GM18511 (cell line): Measurements from ENCODE around the gene KRI1.
"Not testable (repeated sequence)": the region's sequence is repeated elsewhere in the genome, so short reads cannot be mapped to it uniquely, and the experiment has no call there.

Experiments
- ATAC-seq: cut with Tn5 transposase; IDR thresholded peaks from one replicate; pipeline ENCODE4 v1.9.1; 2021; ENCODE audit warnings: mild to moderate bottlenecking, moderate library complexity; ENCODE audit not compliant: unreplicated experiment

The KRI1 gene

DNA sequence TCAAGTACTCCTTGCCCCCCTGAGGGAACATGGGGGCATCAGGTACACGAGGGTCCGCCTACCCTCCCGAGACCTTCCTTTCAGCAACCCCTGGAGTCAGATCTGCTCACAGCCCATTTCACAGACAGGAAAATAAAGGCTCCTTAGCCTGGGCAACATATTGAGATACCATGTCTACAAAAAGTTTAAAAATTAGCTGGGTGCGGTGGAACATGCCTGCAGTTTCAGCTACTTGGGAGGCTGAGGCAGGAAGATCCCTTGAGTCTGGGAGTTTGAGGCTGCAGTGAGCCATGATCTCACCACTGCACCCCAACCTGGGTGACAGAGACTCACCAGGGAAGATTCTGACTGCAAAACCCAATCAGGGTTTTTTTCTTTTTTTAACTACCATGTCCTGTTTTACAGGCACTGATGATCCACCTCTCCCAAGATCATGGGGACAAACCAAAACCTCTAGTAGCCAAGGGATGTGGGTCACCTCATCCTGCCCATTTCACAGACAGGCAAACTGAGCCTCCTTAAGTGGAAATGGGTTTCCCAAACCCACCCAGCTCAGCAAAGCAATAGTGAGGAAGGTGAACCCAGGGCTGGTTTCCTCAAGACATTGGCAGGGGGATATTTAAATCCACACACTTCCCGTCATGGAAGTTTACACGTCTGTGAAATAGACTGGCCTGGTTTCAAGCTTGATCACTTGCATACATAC is 9.4 kb upstream of the KRI1 start:
- ATAC-seq = no peak

DNA sequence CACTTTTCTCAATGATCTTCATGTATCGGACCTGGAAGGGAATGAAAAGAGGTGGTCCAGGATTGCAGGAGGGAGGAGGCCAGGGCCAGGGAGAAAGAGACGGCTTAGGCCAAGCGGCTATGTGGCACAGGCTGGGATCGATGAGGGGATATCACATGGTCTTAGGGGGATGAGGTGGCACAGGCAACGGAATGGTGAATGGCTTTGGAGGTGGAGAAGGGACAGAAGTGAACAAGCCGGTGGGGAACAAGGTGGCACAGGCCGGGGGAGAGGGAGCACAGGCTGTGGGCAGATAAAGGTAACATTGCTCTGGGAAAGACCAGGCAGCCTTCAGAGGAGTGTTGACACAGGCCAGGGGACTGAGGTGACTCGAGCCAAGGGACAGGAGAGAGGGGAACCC is 8.7 kb upstream of the KRI1 start:
- ATAC-seq = no peak

DNA sequence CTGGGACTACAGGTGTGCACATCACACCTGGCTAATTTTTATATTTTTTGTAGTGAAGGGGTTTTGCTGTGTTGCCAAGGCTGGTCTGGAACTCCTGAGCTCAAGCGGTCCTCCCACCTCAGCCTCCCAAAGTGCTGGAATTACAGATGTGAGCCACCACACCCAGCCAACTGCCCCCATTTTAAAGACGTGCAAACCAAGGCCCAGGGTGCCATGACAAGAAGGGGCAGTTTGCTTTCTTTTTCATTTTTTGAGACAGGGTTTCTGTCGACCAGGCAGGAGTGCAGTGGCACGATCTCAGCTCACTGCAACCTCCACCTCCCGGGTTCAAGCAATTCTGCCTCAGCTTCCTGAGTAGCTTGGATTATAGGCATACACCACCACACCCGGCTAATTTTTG is 8.0 kb upstream of the KRI1 start:
- not testable (repeated sequence) for ATAC-seq

DNA sequence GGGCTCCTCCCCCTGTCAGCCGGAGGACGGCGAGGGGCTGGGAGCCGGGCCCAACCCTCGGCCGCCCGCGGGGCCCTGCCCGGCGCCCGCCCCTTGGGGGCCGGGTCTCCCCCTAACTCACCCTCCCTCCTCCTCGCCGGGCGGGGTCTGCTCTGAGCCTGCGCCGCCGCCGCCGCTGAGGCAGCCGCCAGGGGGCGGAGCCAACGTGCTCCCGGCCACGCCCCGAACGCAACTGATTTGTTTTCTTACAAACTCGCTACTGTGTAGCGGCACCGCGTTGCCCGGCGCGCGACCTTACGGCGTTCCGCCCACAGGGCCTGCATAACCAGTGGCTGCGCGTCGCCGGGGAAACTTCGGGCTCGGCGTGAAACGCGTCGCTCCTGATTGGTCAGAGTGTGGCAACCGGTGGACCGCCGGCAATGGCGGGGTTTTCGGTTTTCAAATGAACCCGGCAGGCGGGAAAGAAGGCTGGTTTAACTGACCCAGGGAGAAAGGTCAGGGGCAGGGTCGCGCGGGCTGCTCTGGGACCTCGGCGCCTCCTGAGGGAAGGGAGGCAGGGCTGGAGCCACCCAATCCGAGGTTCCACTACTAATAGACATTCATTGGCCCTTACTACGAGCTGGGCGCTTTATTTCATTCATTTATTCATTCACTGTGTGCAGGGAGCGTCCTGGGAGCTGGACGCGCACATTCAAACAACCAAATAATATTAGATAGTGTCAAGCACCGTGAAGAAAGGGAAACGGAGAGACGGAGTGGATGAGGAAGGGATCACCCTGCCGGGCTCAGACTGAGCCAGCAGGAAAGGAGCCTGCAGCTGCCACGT is 3.2 kb upstream of the KRI1 start, which contains the start of gene CDKN2D:
Gene CDKN2D (minus strand): TSS at position 154 of the 826 bp plus-strand sequence. CDS start 326 bp downstream, outside the sequence.
- peak; percentile 72 for ATAC-seq

DNA sequence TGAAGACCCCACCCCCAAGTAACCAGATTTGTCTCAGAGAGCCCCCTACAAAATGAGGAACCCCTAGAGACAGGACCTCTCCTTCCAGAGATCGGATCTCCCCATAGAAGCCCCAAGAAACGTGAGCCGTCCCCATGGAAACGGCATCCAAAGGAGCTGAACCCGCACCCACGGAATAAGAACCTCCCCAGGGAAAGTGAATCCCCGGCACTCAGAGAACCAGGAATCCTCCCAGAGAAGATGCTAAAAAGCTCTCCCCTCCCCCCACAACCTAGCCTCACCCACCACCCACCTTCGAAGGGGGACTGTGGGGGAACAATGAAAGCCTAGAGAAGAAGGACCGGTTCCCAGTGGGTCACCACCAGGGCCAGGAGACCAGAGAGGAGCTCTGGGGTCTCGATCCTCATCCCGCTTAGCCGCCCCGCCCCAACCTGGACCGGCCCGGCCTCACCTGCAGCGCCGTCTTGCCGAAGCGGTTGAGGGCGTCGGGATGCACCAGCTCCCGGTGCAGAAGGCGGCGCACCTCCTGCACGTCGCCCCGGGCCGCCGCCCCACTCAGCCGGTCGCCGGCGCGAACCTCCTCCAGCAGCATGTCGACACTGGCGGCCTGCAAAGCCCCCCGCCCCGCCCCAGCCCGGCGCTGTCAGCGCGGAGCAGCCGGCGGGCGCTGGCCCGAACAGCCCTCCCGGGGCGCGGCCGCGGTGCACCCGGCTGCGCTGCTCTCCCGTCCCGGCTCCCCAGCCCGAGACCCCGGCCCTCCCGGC is 2.4 kb upstream of the KRI1 start:
- peak; percentile 1 for ATAC-seq

DNA sequence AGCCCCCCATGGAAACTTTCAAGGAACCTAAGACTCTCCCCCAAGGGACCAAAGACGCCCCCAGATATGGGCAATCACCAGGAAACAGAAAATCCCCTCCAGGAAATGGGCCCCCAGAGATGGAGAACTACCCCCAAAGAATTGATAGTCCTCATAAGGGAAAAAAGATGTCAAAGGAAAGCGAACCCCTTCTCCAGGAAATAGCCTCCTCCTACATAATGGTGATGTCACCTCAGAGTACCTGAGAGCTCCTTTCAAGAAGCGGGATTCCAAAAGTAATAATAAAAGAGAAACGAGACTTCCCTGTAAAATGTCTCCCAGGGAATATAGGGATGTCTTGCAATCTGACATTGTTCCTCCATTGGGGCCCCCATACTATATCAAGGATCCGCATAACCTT is 1.8 kb upstream of the KRI1 start:
- ATAC-seq = no peak

DNA sequence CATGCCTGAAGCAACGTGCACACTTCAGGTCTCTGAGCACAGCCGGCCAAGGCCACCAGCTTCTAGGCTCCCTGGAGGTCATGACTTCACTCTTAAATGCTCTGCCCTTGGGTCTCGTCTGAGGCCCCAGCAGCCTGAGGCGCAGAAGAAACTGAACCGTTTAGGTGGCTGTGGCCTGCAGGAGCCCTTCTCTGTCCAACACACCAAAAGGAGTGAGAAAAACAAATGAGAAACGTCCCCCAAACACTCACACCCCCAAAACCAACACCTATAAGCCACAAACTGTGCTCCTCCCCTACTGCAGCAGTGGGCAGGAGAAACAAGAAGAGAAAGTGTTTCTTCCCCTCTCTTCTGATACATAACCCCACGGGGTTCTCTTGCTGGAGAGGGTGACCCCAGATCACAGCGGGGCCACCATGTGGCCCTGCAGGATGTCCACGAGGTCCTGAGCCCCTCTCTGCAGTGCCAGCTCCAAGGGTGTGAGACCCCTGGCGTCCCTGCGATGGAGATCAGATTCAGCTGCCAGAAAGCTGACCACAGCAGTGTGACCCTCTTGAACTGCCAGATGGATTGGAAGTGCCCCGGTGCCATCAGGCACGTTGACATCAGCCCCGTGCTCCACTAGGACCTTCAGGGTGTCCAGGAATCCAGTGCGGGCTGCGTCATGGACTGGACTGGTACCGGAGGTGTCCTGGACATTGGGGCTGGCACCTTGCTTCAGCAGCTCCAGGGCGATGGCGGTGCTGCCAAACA is 1.0 kb upstream of the KRI1 start:
- peak; percentile 21 for ATAC-seq

DNA sequence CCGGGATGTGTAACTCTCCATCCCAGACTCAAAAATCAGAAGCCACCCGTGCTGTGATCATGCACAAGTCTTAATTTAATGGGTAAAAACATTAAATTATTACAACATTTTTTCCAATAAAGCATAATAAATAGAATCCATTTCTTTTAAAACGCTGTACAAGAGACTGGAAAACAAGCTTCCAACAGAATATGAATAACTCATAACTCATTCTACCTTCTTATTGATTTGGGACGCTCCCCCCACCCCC is 523 bp upstream of the KRI1 start:
- ATAC-seq = no peak

DNA sequence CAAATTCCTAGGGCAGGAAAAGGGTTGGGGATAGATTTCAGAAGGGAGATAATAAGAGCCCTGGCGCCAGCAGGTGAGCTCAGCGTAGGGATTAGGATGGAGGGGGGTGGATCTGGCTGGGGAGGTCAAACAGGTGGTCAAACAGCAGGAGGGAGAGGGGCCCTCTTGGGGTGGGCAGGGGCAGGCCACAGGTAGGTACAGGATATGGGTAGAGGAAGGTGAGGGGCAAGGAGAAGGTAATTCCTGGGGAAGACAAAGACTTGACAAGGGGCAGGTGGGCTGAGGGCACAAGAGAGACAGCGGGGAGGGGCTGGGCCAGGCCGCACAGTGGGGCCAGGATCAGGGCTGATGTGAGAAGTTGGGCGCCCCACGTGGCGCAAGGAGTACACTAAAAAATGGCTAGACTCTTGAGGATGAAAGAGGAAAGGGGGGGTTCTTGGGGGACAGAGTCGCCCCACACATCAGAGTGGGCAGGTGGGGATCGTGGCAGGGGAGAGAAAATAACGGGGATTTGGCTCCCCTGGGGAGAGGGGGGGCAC is 713 bp downstream of the KRI1 start:
- ATAC-seq = no peak

DNA sequence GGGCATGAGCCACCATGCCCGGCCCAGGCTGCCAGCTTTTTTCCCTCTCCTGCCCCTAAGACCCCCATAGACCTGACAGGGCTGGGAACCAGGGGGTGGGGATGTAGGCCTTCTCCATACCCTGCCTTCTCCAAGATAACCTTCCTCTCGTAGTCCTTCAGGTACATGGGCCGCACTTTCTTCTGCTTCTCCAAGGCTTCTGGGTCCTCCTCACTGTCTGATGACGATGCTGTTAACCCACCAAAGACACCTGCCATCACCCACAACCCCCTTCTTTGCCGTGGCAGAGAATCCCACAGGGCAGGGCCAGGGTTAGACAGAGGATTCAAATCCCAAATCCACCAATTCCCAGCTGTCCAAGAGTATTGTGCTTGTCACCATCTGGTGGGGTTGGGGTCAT is 3.2 kb downstream of the KRI1 start:
- no peak for ATAC-seq

DNA sequence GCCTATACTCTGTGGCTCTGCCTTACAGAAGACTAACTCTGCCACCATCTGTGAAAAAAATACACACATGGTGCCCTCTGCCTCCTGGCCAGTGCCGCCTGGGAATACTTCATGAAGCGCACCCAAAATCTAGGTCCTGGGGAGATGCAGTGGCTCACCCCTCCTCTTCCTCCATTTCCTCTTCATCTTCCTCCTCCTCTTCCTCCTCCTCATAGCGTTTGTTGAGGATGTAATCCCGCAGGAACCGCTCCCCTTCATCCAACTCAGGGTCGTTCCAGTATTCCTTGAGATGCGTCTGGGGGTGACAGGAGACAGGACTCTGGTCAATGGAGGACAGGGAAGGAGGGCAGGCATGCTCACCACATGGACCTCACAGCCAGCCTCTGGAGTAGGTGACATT is 5.7 kb downstream of the KRI1 start:
- ATAC-seq = no peak

DNA sequence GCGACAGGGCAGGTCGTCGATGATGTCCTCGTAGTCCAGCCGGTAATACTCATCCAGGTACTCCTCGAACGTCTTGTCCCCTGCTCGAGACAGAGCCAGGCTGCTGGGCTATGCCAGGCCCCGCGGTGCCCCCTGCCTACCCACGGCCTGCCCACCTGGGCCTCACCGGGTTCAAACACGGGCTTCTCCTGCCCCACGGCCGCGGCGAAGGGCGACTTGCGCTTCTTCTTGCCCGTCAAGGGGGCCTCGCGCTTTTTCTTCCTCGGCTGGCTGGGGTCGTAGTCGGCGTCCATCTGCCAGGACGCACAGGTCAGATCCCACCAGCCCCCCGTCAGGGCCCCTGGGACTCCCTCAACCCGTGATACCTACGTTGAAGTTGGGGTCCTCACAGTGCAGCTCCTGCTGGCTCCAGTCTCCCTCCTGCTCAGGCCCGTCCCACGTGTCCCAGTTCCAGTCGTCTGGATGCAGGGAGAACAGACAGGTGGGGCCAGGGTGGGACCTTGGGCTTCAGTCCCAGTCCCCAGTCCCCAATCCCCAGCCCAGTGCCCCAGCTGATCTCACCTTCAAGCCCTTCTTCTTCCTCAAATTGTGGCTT is 8.1 kb downstream of the KRI1 start:
- ATAC-seq = no peak

DNA sequence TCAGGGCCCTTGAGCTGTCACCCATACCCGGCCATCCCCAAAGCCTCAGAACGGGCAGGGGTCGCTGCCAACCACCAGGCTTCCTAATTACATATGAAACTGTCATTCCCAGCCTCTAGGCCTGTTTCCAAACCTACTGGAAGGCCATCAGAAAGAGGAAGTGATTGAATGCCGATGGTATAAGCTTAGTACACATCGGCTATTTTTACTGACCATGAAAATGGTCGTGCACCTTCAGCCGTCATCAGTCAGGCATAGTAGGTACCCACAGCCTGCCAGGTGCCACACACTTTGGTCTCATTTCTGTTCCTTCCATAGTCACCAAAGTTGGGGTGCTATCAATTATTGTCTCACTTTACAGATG is 10.2 kb downstream of the KRI1 start:
- no peak for ATAC-seq

DNA sequence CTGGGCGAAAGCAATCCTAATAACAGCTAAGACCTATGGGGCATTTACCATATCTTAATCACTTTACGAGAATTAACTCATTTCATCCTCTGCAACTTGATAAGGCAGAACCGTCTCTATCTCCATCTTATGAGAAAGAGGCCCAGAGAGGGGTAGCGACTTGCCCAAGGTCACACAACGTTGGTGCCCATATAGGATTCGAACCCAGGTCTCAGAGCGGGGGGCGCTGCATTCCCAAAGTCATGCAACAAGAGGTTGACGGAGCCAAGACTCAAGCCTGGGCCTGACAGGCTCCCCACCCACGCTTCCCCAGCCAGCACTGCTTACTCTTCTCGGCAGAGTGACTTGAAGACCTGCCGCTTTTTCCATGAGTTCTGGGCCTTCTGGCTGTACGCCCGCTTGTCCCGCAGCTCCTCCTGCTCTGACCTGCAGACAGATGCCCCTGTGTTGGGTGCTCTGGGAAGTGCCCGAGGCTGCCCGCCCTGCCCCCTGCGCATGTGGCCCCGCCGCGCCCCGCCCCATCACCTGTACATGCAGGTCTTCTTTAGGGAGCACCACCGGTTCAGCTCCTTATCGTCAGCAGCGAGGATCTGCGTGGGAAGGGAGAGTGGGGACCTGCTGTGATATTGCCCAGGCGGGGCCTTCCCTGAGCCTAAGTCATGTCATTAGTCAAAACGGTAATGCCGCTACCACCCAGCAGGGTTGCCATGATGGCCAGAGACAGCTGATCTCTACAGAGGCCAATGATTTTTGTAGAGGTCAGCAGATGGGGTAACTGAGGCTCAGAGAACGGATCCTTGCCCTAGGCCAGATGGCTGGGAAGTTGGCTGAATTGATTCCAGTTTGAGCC is 10.8 kb downstream of the KRI1 start:
- no peak for ATAC-seq

DNA sequence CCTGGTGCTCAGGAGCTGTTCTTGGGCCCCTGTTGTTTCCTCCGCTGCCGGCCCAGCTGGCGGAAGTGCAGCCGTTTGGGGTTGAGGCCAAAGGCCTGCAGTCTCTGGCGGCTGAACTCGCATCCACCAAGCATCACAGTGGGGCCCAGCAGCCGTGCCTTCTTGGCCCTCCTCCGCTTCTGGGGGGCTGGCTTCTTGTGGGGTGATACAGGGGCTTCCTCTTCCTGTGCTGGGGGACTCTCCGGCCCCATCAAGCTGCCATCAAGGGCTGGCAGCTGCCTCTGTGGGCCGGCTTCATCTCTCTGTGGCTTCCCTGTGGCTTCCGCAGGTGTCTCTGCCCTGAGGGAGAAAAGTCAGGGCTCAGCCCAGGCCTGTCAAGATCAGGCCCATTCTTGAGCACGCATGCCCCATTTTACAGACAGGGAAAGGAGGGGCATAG is 11.8 kb downstream of the KRI1 start:
- peak; percentile 74 for ATAC-seq

DNA sequence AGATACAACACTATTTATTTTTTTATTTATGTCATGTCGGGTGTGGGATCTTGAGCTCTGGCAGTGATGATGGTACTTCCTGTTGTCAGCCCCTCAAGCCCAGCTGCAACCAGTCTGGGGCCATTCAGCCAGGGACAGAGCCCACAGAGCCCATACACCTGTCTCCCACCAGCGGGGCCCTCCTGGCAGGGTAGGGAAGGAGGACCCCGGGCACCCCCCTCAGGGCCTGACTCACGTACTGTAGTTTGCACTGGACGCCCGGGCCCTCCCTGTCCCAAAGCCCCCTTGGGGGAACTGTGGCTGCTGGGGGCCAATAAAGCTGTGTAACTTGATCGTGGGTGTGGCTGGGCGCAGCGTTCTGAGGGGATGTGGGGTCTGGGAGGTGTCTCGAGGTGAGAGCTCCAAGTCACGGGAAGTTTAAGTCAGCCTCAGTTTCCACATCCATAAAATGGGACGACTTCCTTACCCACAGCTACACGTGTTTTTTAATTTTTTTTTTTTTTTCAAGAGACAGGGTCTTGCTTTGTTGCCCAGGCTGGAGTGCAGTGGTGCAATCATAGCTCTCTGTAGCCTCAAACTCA is 12.6 kb downstream of the KRI1 start:
- no peak for ATAC-seq

DNA sequence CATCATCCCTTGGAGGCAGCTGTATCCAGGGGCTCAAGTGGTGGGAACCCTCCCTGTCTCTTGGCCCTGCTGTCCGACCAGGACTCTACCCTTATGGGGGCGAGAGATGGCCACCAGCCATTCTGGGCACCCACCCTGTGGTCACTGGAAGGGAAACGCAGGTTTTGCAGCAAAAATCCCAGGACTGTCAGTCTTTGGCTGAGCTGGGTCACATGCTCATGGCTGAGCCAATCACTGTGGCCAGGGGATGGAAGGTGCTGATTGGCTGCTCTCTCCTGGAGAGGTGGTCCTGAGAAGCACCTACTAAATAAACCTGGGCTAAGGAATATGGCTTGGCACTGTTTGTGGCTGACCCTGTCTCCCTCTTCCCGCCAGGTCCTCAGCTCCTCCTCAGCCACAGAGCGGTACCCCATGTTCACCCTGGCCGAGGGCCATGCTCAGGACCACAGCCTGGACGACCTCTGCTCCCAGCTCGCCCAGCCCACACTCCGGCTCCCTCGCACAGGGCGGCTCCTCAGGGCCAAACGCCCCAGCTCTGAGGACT is 13.2 kb downstream of the KRI1 start:
- ATAC-seq = no peak

DNA sequence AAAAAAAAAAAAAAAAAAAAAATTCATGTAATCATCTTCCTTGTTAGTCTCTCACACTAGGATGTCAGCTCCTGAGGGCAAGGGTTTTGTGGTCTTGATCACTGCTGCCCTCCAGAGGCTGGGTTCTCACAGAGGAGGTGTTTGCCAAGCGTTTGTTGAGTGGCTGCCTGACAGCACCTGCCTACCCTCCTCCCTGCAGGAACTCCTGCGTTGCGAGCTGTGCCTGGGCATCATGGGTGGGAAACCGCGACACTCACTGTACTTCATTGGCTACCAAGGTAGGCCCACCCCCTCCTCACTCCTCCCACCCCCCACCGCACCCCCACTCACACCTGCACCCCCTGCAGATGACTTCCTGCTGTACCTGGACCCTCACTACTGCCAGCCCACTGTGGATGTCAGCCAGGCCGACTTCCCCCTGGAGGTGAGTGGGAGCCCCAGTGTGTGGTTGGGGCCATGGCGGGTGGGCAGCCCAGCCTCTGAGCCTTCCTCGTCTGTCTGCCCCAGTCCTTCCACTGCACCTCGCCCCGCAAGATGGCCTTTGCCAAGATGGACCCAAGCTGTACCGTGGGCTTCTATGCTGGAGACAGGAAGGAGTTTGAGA is 14.0 kb downstream of the KRI1 start:
- ATAC-seq = no peak

DNA sequence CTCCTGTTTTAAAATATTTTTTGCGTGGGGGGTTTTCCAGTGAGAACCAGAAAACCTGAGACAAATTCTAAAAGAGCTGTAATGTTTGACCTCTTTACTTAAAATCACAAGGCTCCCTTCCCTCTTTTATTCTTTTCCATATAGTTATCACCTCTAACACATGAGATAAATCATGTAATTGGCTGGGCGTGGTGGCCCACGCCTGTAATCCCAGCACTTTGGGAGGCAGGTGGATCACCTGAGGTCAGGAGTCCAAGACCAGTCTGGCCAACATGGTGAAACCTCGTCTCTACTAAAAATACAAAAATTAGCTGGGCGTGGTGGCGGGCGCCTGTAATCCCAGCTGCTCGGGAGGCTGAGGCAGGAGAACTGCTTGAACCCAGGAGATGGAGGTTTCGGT is 14.8 kb downstream of the KRI1 start:
- ATAC-seq = not testable (repeated sequence)
